Myometrial cell (primary cell): ENCODE measurements around the gene PPIL1. TPM values are rescaled to one million over a fixed set of nuclear protein-coding genes. Genes with fewer than 3 reads are reported as not detected.

ENCODE experiments used
- total RNA-seq: library from RNA; depleted of rRNA; stranded (reverse); fragments of >200 nt; gene quantifications from 2 replicates; pipeline ENCODE4 v1.2.3, GENCODE V29; 2015

Gene PPIL1
- total RNA-seq: 30.0 and 46.4 TPM in 2 replicates

GRCh38 chr6:36874443-36875249, at the start of gene PPIL1:
Gene PPIL1, minus strand, starts transcription at chr6:36874803. Its CDS starts 31 bp downstream, at chr6:36874772.

GRCh38 chr6:36885461-36886401, 11.1 kb upstream of the PPIL1 start, which contains the start of gene C6orf89:
Gene C6orf89, plus strand, starts transcription at chr6:36885952. Its CDS starts 13,493 bp downstream, at chr6:36899445.

GRCh38 chr6:36838896-36839748, 35.5 kb downstream of the PPIL1 start, which contains the start of gene CPNE5:
Gene CPNE5, minus strand, starts transcription at chr6:36839444. Its CDS starts 67 bp downstream, at chr6:36839377.

Other genes with a start within 250 kb of the PPIL1 start
- gene CDKN1A, start 196.1 kb downstream of the PPIL1 start, total RNA-seq: 562 and 599 TPM in 2 replicates
- gene RAB44, start 177.0 kb downstream of the PPIL1 start, total RNA-seq: not detected in 2 replicates
- not detected in 2 replicates for gene CPNE5, start 35.4 kb downstream of the PPIL1 start, total RNA-seq
- 45.6 and 47.3 TPM in 2 replicates for gene C6orf89, start 11.1 kb upstream of the PPIL1 start, total RNA-seq
- not detected in 2 replicates for gene PI16, start 79.9 kb upstream of the PPIL1 start, total RNA-seq
- gene MTCH1, start 111.4 kb upstream of the PPIL1 start, total RNA-seq: 251 and 283 TPM in 2 replicates
- not detected in 2 replicates for gene FGD2, start 130.9 kb upstream of the PPIL1 start, total RNA-seq